CD4-positive, alpha-beta T cell treated with Interleukin-6 at 100 ng/mL for 8 hours (primary cell): ENCODE results near the gene MYL3.

ENCODE experiments used
- DNase-seq: peaks from one replicate; pipeline ENCODE4 v3.0.0-alpha.2; 2020; ENCODE audit warnings: mixed read lengths, low spot score

MYL3 gene

DNA sequence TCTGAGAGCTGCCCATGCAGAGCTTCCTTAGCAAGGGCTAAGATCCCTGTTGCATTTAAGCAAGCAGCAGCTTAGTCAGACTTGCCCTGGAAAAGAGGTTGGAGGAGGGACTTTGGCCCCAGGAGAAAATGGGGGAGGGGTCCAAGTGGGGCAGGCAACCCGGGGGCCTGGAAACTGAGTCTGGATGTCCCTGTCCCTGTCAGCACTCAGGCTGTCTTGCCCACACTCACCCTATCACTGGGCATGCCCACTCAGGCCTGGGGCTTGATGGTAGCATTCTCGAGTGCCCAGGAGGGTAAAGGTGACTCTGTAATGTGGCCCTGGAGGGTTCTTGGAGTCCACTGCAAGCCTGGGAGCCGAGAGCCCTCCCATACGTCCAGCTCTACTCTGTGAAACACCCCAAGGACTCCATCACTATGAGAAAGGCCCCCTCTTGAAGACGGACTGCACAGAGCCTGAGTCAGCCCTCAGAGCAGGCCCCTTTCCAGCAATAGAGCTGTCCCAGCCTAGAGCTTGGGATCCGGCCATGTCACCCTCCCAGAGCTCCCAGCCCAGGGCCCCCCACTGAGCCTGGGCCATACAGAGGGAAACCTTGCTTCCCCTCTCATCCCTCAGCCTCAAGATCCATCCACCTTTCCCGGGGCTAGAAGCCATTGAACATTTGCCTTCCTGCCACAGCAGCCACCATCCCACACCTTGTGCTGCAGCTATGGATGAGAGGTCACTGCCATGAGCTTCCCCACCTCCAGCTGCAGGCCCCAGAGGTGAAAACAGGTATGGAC, 13.4 kb downstream of the MYL3 start:
- no peak for DNase-seq

DNA sequence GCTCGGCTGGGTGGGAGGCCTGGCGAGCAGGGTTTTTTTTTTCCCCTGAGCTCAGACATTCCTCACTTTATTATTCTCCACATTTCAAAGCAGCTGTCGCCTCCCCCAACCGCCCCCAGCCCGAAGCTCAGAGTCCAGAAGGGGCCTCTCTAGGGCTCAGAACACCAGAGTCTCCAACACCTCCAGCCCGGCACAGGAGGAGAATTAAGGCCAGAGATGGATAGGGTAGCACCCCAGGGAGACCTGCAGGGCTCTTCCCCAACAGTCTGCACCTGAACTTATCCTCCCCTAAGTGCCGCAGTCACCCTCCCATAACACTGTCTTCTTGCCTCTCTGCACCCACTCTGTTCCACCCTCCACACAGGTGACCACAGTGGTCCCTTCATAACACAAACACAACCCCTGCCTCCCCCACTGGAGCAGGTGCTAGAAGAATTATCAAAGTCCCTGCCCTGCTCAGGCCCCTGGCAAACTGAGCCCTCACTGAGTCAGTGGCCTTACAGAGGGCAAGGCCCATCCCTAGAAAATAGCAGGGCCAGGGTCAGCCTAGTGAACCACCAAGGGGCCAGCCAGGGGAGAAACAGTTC, 14.1 kb downstream of the MYL3 start:
- no peak for DNase-seq

DNA sequence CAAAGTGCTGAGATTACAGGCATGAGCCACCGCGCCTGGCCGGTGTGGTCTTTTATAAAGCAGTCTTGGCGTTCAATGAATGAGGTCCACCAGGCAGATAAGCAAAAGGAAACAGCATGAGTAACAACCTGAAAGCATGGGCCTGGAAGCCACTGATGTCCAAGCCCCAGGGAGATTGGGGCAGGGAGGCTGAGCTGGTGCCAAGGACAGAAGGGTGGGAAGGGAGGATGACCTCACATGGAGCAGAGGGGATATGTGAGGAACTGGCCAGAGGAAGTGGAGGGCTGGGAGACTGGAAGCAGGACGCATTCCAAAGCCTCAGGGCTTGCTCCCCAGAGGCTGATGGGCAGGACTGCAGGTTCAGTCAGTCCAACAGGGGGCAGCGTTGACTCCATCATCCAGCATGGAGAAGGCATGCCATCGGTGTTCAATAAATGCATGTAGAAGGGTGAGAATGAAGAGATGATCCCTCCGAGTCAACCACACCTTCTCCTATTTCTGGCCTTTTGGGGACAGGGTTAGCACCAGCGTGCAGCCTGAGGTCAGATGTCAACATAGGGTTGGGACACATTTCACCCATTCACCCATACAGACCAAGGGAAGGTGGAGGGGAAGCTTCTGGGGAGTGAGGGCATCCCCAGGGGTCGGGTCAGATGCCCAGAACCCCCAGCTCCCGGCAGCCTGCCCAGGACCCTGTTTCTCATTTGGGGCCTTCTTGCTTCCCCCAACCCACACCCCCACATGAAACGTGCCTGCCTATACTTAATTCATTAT, 14.8 kb downstream of the MYL3 start:
- no peak for DNase-seq

DNA sequence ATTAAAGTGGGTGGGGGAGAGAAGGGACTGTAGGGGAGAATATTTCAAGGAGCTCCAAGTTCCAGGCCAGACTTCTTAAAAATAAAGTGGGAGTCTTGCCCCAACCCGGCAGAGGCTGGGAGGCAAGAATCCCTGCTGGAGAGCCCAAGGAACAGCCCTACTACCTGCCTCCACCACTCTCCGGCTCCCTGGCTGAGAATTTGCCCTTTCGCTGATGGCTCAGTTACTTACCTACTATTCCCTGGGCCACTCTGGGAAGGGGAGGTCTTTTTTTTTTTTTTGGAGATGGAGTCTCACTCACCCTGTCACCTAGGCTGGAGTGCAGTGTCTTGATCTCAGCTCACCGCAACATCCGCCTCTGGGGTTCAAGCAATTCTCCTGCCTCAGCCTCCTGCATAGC, 15.5 kb downstream of the MYL3 start:
- no peak for DNase-seq

DNA sequence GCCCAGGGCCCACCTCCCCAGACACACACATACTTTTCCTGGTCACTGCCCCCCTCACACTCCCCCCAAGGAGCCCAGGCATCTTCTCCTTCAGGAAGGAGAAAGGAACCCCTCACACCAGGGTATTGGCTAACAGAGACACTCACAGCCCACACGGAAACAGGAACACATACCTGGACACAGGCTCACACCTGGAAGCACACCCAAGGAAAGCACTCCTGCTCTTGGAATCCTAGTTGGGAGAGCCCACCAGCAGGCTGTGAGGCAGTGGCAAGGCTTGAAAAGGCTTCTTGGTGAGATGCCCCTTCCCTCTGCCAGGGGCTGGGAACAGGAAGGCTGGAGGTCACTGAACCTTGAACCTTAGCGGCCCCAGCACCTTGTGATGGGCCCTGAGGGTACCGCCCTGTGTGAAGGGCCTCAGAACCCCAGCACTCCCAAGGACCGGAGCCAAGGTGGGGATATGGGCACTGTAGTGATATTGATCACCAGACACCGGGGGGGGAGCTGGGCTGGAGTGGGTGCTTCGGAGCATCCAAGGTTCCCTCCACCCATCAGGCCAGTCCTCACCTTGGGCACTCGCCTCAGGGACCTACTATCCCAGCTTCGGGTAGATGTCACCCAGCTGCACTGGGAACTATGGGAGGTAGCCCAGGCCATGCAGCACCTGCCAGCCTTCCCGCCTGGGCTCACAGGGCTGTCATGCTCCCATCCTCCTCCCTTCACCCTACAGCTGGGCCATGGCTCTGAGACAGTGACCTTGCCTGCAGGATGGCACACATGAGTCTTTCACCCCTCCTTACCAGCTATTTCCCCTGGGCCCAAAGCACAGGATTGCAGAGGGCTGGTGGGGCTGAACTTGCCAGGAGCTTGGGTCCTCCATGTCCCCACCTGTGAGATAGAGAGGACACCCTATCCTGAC, 16.4 kb downstream of the MYL3 start:
- no peak for DNase-seq

DNA sequence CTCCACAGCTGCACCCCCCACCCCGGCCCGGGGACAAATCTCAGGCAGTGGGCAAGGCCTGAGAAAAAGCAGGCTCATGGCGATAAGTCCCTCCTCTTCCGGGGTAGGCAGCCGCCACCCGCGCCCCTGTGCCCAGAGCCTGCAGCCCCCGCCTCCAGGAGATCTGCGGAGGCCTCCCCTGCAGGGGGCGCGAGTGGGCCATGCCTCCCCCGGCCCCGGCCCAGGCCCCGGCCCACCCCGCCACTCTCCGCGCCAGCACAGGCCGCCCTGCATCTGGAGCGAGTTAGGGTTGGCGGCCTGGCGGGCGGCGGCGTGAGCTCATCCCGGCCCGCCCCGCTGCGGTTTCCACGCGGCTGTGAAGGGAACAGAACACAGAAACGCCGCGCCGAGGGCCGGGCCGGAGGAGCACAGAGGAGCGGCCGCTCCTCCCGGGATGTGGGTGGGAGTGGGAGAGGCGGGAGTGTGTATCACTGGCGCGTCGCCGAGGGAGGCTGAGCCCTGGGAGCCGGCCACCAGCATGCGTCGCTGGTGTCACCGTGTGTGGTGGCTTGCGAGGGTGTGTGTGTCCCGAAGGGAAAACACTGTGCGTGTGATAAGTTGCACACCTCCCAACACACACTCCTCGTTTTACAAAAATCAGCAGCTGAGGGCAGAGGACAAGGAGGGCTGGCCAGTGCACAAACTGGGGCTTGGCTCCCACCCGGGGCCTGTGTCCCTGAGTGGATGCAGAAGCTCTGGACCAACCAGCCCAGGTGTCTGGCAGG, 17.2 kb downstream of the MYL3 start:
- DNase-seq = peak; percentile 76

DNA sequence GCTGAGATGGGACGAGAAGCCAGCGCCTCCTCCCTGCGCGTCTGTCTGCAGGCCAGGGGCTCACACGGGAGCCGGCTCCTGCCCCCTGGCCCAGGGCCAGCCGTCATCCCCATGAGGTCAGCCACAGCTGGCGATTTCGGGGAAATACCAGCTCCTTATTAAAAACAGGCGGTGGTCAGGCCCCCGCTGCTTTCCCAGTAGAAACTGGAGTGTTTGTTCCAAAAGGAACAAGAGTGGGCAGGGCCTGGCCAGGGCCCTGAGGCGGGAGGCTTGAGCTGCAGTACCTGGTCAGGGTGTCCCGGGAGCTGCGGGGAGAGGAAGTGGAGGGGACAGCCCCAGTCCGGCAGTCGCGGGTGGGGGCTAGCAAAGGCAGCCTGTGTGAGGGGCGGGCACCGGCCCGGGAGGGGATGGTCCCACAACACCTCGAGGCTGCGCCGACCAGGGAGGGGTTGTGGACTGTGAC, 17.8 kb downstream of the MYL3 start:
- no peak for DNase-seq

DNA sequence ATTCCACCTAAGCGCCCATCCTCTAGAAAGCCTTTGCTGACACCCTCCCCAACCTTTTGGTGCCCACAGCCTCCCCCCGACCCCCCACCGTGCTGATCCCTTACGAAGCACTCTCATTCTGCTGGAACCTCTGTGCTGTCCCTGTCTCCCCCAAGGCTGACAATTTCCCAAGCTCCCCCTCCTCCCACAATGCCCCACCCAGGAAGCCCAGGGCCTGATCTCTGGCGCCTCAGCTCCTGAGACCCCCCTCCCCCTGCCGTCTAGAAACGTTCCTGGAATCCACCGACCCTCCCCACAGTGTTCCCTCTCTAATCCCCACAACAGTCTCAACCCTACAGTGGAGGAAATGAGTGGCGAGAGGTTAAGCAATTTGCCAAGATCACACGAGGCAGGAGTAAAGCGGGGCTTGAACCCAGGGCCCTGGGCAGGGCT, 18.3 kb downstream of the MYL3 start:
- DNase-seq = no peak

DNA sequence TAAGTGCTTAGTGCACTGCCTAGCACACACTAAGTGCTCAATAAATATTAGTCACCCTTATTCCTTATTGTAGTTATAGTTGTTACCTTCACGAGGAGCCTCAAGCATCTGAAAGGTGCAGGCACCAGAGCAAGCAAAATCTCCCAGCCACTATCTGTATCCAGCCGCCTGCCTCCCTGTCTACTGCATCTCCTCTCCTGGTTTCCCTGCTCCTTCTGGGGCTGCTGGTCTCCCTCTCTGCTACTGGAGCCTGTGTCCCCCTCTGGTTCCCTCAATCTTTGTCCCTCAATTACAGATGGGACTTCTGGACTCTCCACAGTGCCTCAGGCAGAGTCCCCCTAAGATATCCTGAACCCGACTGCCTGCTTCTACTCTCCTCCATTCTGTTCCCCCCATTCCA, 18.8 kb downstream of the MYL3 start:
- no peak for DNase-seq

DNA sequence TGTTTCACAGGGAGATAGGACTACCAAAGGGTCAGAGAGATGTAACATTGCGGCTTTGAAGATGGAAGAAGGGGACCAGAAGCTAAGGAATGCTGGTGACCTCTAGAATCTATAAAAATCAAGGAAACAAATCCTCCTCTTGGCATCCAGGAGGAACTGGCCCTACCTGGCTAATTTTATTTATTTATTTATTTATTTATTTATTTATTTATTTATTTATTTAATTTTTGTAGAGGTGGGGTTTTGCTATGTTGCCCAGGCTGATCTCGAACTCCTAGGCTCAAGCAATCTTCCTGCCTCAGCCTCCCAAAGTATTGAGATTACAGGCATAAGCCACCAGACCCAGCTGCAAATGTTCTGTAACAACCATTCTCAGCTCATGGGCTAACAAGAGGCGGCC, 19.7 kb downstream of the MYL3 start:
- DNase-seq = no peak

DNA sequence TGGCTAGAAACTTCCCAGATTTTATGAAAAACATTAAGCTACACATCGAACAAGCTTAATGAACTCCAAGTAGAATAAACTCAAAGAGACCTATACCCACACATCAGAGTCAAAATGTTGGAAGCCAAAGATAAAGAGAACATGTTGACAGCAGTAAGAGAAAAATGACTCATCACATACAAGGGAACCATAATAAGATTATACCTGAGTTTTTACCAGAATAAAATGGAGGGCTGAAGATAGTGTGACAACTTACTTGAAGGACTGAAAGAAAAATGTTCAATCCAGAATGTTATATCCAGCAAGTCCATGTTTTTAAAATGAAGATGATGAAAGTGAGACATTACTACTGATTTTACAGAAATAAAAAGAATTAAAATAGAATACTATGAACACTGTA, 22.8 kb downstream of the MYL3 start:
- no peak for DNase-seq

DNA sequence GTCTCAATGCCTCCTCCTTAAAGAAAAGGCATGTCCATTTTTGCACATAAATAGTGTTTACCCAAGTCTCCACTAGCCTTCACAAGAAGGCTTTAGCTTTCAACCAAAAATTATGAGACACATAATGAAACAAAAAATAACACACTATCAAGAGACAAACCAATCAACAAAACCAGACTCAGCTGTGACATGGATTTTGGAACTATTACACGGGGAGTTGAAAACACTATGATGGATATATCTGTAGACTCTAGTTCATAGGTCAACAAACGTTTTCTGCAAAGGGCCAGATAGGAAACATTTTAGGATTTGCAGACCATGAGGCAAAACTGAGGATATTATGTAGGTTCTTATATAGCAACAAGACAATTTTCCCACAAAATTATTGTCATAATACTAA, 24.9 kb downstream of the MYL3 start:
- no peak for DNase-seq

DNA sequence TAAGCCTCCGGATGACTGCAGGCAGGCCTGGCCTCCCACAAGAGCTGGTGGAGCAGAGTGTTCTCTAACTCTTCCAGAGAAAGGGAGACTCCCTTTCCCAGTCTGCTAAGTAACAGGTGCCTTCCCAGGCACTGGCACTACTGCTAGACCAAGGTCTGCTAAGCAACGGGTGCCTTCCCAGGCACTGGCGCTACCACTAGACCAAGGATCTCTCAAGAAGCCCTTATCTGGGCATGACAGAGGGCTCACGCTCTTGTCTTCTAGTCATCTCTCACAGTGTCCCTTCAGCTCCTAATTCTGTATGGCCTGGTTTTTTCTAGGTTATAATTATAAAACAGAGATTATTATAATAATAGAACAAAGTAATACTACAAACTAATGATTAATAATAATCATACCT, 27.8 kb downstream of the MYL3 start:
- DNase-seq = no peak

DNA sequence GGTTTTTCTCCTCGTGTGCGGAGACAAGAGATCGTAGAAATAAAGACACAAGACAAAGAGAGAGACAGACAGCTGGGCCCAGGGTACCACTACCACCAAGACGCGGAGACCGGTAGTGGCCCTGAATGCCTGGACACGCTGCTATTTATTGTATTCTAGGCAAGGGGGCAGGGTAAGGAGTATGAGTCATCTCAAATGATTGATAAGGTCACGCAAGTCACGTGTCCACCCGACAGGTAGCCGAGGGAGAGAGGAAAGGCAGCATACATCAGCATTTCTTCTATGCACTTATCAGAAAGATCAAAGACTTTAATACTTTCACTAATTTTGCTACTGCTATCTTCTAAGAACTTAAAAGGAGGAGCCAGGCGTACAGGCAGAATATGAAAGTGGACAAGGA, 28.2 kb downstream of the MYL3 start:
- no peak for DNase-seq

DNA sequence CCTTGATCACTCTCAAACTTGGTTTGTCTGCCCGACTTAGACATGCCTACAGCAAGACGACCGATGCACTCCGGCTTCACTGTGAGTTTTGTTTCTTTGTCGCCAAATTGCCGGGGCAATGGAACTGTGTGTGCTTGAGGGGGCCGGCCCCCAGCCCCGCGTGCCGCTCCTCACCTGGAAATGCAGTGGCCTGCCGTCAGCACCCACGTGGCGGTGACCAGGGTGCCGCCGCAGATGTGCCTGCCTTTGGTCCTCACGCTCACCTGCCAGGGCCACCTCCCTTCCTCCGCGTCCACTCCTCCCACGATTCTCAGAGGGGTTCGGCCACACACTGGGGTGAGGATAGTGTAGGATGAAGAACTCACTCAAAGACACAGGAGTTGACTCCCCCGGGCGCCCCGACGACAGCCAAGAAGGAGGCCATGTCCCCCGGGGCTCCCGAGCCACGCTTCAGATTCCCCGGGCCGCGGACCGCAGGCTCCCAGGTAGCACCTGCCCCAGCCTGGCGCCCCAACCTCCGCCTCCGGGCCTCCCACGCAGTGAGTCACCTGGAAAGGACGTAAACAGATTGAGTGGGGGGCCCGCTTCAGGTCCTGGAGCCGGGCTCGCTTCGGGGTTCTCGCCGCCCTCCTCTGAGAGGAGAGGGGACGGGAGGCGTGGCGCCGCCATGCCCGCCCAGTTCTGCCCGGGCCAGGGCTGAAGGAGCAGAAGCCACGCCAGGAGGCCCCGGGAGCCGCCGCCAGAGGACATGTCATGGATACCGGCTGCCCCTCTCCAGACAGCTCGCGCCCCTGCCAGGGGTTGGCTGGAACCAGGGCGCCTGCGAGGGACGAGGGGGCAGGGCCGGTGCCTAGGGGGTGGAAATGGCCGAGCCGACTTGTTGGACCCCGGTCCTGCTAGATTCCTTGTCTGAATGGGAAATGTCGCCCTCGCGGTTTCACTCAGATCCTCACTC, 29.6 kb downstream of the MYL3 start:
- DNase-seq = no peak

DNA sequence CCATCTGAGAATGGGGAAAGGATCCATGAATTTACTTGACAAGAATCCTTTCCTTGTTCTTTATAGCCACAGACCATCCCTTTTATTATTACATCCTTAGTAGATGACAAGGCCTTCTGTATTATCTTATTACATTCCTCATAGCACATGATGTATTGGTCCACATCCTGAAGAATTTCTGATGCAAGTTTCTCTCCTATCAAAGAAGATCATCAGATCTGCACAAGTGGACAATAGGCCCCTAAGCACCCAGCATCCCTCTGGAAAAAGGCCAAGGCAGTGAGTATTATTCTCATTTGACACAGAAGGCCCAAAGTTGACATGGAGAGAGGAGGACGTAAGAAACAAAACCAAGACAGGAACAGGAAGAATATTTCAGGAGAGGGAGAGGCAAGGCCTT, 31.4 kb downstream of the MYL3 start:
- DNase-seq = no peak

DNA sequence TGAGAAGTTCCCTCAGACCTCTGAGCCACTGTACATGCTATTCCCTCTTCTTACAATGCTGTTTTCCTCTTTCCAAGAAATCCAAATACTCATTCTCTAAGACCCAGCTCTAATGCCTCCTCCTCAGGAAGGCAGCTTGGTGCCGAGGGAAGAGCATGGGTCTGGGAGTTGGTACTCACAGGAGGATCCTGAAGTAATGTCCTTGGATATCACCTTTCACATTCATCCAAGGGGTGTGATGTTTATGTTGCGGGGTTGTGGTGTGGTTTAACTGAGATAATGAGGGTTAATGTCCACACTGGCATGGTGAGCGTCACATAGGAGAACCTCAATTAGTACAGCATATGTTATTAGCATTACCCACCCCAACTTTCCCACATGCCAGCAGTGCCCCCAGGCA, 31.9 kb downstream of the MYL3 start:
- DNase-seq = no peak

DNA sequence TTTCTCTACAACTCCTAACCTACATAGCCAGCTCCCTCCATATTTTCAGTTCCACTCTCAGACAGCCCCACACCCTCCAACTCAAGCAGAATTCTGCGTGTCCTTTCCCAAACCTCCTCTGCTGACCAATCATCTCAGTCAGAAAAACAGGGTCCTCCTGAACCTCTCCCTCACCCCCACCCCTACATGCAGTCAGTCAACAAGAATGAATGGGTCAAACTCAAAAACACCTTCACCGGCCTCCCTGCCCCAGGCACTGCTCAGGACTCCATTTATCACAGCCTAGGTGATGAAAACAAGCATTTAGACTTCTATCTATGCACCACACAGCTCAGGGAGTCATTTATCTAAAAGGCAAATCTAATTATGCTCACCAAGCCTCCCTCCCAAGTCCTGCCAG, 32.4 kb downstream of the MYL3 start:
- no peak for DNase-seq

DNA sequence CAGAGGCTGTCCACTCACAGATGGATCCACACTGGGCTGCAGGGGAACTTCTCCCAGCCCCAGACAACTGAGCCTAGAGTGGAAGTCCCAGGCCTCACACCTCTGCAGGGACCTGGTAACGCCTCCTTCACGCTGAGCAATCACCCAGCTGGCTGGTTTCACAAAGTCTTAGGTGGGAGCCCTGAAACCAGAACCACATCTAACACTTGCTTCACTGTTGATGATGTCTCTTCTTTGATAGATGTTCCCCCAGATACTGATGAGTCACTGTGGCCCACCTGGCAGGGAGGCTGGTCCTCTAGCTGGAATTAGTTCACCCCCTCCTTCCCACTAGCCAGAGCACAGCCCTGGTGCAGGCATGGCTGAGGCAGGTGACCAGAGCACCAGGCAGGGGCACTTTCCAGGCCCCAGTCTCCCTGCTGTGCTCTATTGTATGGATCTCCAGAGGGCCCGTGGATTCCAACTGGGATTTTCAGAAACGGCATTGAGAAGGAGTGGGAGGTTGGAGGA, 33.5 kb downstream of the MYL3 start:
- DNase-seq = no peak

DNA sequence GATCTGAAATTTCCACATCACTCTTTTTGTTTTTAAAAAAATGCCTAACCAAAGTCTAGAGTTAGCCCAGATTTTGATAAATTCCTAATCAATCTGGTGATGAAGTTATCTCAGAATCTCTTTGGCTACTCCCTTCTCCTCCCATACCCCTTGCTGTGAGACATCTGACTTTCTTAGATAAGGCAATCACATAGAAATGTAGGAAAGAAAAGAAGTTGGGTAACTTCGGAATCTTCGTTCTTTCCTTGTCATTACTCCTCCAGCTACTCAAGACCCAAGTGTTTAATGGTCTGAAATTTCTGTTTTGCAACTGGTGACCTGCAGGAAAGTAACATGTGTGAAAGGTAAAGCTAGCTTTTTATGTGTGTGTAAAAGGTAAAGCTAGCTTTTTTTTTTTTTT, 37.8 kb downstream of the MYL3 start:
- DNase-seq = no peak
